ENCODE data around the gene SOX13. TPM values are rescaled to one million over a fixed set of nuclear protein-coding genes. Genes with fewer than 3 reads are reported as not detected.

The SOX13 gene
- 27.8 and 28.6 TPM in 2 replicates for total RNA-seq (ENCODE audit: low replicate concordance)

DNA sequence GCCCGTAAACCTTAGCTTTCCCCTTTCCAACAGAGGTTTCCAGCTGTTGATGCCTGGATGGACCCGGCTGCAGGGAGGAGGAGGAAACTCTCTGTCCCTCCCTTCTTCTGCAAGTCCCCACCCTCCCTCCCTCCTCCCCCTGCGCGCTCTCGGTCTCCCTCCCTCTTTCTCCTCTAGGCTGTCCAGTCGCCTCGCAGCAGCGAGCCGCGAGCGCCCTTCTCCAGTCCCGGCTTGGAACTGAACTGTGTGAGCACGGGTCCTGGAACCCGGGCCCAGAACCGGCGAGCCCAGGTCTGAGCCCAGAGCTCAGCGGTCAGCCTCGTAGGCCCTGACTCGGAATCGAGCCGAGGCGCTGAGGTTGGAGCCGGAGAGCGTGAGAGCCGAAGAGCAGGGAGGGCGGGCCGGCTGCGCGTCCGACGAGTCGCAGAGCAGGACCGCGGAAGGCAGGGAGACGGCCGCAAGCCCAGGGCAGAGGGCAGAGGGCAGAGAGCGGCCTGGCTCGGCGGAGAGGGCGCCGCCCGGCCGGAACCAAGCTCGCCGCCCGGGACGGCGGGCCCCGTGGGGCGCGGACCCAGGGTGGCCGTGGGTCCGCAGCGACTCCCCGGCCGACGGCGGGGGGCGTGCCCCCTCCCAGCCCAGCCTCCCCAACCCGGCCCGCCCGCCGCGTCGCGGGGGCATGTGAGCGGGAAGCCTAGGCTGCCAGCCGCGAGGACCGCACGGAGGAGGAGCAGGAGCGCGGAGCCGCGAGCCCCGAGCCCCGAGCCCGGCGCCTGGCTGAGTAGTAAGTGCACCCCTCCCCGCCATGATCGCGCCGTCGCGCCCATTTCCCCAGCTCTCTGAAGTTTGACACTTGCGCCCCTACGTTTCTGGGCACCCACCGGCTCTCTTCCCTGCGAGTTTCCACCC, at the start of gene SOX13:
SOX13 (plus strand) TSS at position 185 of the 906 bp plus-strand sequence. CDS start 39,801 bp downstream, outside the sequence.
- peaks cover 7% of the 10 kb centered on the region for H3K9me3 Mint-ChIP-seq
- H3K36me3 Mint-ChIP-seq: peaks cover 6% of the 10 kb centered on the region
- Histone ChIP-seq H4K20me1 (ENCODE audit: low read depth) (peaks cover 43% of the 10 kb centered on the region), H3K36me3 (no peaks in the 10 kb centered on the region), H3K79me2 (ENCODE audit: low read depth) (peaks cover 52% of the 10 kb centered on the region), H3K9me3 (ENCODE audit: low read depth) (no peaks in the 10 kb centered on the region), H3K27me3 (peaks cover 17% of the 10 kb centered on the region), H3F3A (ENCODE audit: low read depth) (peaks cover 35% of the 10 kb centered on the region), H3K4me1 (peaks cover 28% of the 10 kb centered on the region), H3K4me2 (peak within 1 kb of the TSS; percentile 98), H3K9ac (peak within 1 kb of the TSS; percentile 51), H2AFZ (replicated peaks) (peak within 1 kb of the TSS; percentile 77), H3K27ac (peak within 1 kb of the TSS; percentile 65), H3K4me3 (peak within 1 kb of the TSS; percentile 78)
- H3K27ac Mint-ChIP-seq: peak within 1 kb of the TSS; percentile 90
- peaks cover 36% of the 10 kb centered on the region for H3K4me1 Mint-ChIP-seq
- DNase-seq (ENCODE audit: low spot score): peak; percentile 93
- TF ChIP-seq CTCF (IDR thresholded peaks at IDR 0.05): peak; percentile 23
- no peak for TF ChIP-seq EZH2phosphoT487 (IDR thresholded peaks at IDR 0.05)
- no peak for TF ChIP-seq EZH2 (IDR thresholded peaks at IDR 0.05)
- H3K4me3 Mint-ChIP-seq: peak within 1 kb of the TSS; percentile 99
- peaks cover 11% of the 10 kb centered on the region for H3K27me3 Mint-ChIP-seq (ENCODE audit: insufficient read depth, low read depth)

DNA sequence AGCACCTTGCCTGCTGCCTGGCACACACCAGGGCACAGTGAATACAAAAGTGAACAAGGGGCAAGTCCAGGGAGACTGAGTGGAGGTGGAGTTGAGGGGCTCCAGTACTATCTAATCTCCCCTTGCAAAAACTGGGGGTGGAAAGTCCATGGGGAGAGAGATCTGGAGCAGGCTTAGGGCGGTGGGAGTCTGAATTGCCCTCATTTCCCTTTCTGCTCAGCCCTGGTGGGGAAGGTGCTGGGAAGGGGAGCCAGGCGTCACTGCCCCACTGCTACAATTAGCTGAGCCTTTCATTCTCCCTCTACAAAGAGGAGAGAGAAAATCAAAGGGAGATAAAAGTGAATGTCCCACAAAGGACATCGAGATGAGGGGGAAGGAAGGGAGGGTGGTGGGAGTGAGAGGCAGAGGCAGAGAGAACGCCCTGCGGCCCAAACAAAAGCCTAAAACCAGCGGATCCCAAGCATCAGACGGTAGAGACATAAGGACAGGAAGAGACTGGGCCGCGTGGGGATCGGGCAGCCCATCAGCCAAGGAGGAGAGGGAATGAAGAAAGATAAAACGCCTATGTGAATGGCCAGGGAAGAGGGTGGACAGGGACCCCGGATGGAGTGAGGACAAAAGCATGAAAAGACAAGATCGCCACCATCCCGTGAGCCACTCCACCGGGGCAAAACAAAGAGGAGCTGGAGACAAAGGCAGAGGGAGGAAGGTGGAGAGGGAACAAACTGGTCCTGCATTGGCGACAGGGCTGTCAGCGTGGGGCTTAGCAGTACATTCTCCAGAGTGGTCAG, 46.8 kb upstream of the SOX13 start:
- no peak overlapping the region for H3K9ac ChIP-seq
- no peaks in the 10 kb centered on the region for H3K9me3 Mint-ChIP-seq
- H3K27me3 ChIP-seq: no peaks in the 10 kb centered on the region
- peaks cover 27% of the 10 kb centered on the region for H3F3A ChIP-seq (ENCODE audit: low read depth)
- H3K4me1 Mint-ChIP-seq: peaks cover 23% of the 10 kb centered on the region
- peak overlapping the region; percentile 90 for H3K27ac ChIP-seq
- H3K4me2 ChIP-seq: peak overlapping the region; percentile 45
- H3K36me3 Mint-ChIP-seq: peaks cover 3% of the 10 kb centered on the region
- H3K4me3 ChIP-seq: peak overlapping the region; percentile 5
- H3K9me3 ChIP-seq (ENCODE audit: low read depth): no peaks in the 10 kb centered on the region
- no peaks in the 10 kb centered on the region for H4K20me1 ChIP-seq (ENCODE audit: low read depth)
- peak overlapping the region; percentile 39 for H3K4me3 Mint-ChIP-seq
- H3K79me2 ChIP-seq (ENCODE audit: low read depth): no peaks in the 10 kb centered on the region
- TF ChIP-seq CTCF (IDR thresholded peaks at IDR 0.05) (no peak), EZH2phosphoT487 (IDR thresholded peaks at IDR 0.05) (no peak), EZH2 (IDR thresholded peaks at IDR 0.05) (no peak)
- peak; percentile 76 for DNase-seq (ENCODE audit: low spot score)
- peak overlapping the region; percentile 83 for H2AFZ ChIP-seq (replicated peaks)
- H3K4me1 ChIP-seq: peaks cover 41% of the 10 kb centered on the region
- H3K27ac Mint-ChIP-seq: peak overlapping the region; percentile 91
- H3K36me3 ChIP-seq: no peaks in the 10 kb centered on the region
- peaks cover 8% of the 10 kb centered on the region for H3K27me3 Mint-ChIP-seq (ENCODE audit: insufficient read depth, low read depth)

GRCh38 chr1:204027446-204027845, 45.5 kb upstream of the SOX13 start:
- H3K9me3 ChIP-seq (ENCODE audit: low read depth): no peaks in the 10 kb centered on the region
- peaks cover 29% of the 10 kb centered on the region for H3F3A ChIP-seq (ENCODE audit: low read depth)
- Mint-ChIP-seq H3K4me3 (no peak overlapping the region), H3K4me1 (peaks cover 23% of the 10 kb centered on the region), H3K36me3 (peaks cover 3% of the 10 kb centered on the region), H3K27ac (peak overlapping the region; percentile 14), H3K27me3 (ENCODE audit: insufficient read depth, low read depth) (peaks cover 8% of the 10 kb centered on the region), H3K9me3 (no peaks in the 10 kb centered on the region)
- H3K9ac ChIP-seq: no peak overlapping the region
- H4K20me1 ChIP-seq (ENCODE audit: low read depth): no peaks in the 10 kb centered on the region
- peaks cover 41% of the 10 kb centered on the region for H3K4me1 ChIP-seq
- H3K27me3 ChIP-seq: no peaks in the 10 kb centered on the region
- H3K4me2 ChIP-seq: peak overlapping the region; percentile 45
- no peak overlapping the region for H2AFZ ChIP-seq (replicated peaks)
- no peak for DNase-seq (ENCODE audit: low spot score)
- no peaks in the 10 kb centered on the region for H3K36me3 ChIP-seq
- no peak overlapping the region for H3K27ac ChIP-seq
- H3K79me2 ChIP-seq (ENCODE audit: low read depth): no peaks in the 10 kb centered on the region
- H3K4me3 ChIP-seq: no peak overlapping the region
- TF ChIP-seq EZH2 (IDR thresholded peaks at IDR 0.05) (no peak), EZH2phosphoT487 (IDR thresholded peaks at IDR 0.05) (no peak), CTCF (IDR thresholded peaks at IDR 0.05) (no peak)

Measured in neural progenitor cell (in vitro differentiated cells).